H1 (cell line): ENCODE measurements around the gene ZNF385B. TPM values are rescaled to one million over a fixed set of nuclear protein-coding genes. Genes with fewer than 3 reads are reported as not detected.

ENCODE experiments used
- CEBPB ChIP-seq: IDR thresholded peaks from 2 replicates; pipeline ENCODE4 v1.6.1; 2012; ENCODE audit warnings: low read depth, low read length
- GABPA ChIP-seq: IDR thresholded peaks from 2 replicates; pipeline ENCODE4 v1.6.1; 2011; ENCODE audit warnings: mild to moderate bottlenecking, low read length, moderate library complexity, borderline replicate concordance; ENCODE audit not compliant: insufficient read depth
- KDM4A ChIP-seq: IDR thresholded peaks from one replicate; pipeline ENCODE4 v1.7.1; 2012; ENCODE audit warnings: low read depth, mild to moderate bottlenecking, moderate library complexity, low read length, inconsistent platforms; ENCODE audit not compliant: severe bottlenecking
- KDM5A ChIP-seq: fragments of 200-600 bp; IDR thresholded peaks from 2 replicates; pipeline ENCODE4 v1.7.1; 2012; ENCODE audit warnings: mild to moderate bottlenecking, low read length, inconsistent platforms, mixed read lengths
- RAD21 ChIP-seq, 2 experiments: IDR thresholded peaks in 1 of 2; conservative IDR thresholded peaks in 1 of 2; 2 replicates each; pipeline ENCODE4 v1.6.1; 2011; ENCODE audit warnings: low read depth in 2 of 2, low read length in 2 of 2, improper control_type of control experiment in 1 of 2, inconsistent platforms in 1 of 2, mild to moderate bottlenecking in 1 of 2, moderate library complexity in 1 of 2
- SAP30 ChIP-seq: fragments of 300-600 bp; sonication (generic); IDR thresholded peaks from 2 replicates; pipeline ENCODE4 v1.7.1; 2012; ENCODE audit warnings: low read length, moderate library complexity, mild to moderate bottlenecking, inconsistent platforms; ENCODE audit not compliant: insufficient read depth, insufficient replicate concordance
- SIRT6 ChIP-seq: IDR thresholded peaks from one replicate; pipeline ENCODE4 v1.7.1; 2012; ENCODE audit warnings: low read length, inconsistent platforms
- SP1 ChIP-seq: IDR thresholded peaks from 2 replicates; pipeline ENCODE4 v1.6.1; 2011; ENCODE audit warnings: low read depth, low read length
- polyA plus RNA-seq, 7 experiments: library from polyadenylated mRNA; depleted of rRNA in 3 of 7; stranded (reverse) in 5 of 7; unstranded in 2 of 7; fragments of >200 nt in 5 of 7; fragments of 200-250 nt in 2 of 7; gene quantifications; 1 replicate in 5 of 7; 2 replicates in 1 of 7; 4 replicates in 1 of 7; pipeline versions ENCODE4 v1.2.1 to v1.2.3, GENCODE V29; 2011 to 2013; ENCODE audit warnings: missing spikeins in 2 of 7, mixed read lengths in 2 of 7
- total RNA-seq: library from RNA; stranded (reverse); fragmentation: NEBNext Ultra II Directional; extraction: Animal tissue kit (Norgen Biotek cat#: 25700); gene quantifications from 2 replicates; pipeline ENCODE4 v1.2.1, GENCODE V29; 2021
- TF ChIP-seq, protein P1 (sequence below): fragments of 300-600 bp; sonication (generic); IDR thresholded peaks from 2 replicates; pipeline ENCODE4 v1.7.1; 2012; ENCODE audit warnings: low read length, moderate library complexity, mild to moderate bottlenecking, inconsistent platforms; ENCODE audit not compliant: insufficient replicate concordance
- TF ChIP-seq, protein P2 (sequence below): IDR thresholded peaks from 2 replicates; pipeline ENCODE4 v1.6.1; 2012; ENCODE audit warnings: low read length, inconsistent platforms

ZNF385B gene
- total and polyA plus RNA-seq, 2 of the 8 experiments (the other 6 are each of a cell fraction or from before 2014, with no cell fraction given) = 1.1 to 3.7 TPM

DNA sequence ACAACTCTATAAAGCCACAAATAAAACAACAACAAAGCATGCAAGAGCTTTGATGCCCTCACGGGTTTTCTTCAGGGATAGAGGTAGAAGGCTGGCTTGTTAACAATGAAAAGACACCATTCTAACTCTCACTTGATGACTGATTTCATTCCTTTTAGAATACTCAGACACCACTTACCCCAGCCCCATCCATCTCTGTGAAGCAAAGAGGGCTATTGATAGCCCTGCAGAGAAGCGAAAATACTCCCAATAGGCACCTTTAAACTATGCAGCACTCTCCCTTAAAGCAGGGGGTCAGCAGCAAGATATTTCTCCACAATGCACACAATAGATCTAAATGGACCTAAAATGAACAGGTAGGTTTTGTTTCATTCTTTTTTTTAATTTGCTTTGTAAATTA, 35.1 kb downstream of the ZNF385B start (continued):
- TF ChIP-seq, protein P1, sequence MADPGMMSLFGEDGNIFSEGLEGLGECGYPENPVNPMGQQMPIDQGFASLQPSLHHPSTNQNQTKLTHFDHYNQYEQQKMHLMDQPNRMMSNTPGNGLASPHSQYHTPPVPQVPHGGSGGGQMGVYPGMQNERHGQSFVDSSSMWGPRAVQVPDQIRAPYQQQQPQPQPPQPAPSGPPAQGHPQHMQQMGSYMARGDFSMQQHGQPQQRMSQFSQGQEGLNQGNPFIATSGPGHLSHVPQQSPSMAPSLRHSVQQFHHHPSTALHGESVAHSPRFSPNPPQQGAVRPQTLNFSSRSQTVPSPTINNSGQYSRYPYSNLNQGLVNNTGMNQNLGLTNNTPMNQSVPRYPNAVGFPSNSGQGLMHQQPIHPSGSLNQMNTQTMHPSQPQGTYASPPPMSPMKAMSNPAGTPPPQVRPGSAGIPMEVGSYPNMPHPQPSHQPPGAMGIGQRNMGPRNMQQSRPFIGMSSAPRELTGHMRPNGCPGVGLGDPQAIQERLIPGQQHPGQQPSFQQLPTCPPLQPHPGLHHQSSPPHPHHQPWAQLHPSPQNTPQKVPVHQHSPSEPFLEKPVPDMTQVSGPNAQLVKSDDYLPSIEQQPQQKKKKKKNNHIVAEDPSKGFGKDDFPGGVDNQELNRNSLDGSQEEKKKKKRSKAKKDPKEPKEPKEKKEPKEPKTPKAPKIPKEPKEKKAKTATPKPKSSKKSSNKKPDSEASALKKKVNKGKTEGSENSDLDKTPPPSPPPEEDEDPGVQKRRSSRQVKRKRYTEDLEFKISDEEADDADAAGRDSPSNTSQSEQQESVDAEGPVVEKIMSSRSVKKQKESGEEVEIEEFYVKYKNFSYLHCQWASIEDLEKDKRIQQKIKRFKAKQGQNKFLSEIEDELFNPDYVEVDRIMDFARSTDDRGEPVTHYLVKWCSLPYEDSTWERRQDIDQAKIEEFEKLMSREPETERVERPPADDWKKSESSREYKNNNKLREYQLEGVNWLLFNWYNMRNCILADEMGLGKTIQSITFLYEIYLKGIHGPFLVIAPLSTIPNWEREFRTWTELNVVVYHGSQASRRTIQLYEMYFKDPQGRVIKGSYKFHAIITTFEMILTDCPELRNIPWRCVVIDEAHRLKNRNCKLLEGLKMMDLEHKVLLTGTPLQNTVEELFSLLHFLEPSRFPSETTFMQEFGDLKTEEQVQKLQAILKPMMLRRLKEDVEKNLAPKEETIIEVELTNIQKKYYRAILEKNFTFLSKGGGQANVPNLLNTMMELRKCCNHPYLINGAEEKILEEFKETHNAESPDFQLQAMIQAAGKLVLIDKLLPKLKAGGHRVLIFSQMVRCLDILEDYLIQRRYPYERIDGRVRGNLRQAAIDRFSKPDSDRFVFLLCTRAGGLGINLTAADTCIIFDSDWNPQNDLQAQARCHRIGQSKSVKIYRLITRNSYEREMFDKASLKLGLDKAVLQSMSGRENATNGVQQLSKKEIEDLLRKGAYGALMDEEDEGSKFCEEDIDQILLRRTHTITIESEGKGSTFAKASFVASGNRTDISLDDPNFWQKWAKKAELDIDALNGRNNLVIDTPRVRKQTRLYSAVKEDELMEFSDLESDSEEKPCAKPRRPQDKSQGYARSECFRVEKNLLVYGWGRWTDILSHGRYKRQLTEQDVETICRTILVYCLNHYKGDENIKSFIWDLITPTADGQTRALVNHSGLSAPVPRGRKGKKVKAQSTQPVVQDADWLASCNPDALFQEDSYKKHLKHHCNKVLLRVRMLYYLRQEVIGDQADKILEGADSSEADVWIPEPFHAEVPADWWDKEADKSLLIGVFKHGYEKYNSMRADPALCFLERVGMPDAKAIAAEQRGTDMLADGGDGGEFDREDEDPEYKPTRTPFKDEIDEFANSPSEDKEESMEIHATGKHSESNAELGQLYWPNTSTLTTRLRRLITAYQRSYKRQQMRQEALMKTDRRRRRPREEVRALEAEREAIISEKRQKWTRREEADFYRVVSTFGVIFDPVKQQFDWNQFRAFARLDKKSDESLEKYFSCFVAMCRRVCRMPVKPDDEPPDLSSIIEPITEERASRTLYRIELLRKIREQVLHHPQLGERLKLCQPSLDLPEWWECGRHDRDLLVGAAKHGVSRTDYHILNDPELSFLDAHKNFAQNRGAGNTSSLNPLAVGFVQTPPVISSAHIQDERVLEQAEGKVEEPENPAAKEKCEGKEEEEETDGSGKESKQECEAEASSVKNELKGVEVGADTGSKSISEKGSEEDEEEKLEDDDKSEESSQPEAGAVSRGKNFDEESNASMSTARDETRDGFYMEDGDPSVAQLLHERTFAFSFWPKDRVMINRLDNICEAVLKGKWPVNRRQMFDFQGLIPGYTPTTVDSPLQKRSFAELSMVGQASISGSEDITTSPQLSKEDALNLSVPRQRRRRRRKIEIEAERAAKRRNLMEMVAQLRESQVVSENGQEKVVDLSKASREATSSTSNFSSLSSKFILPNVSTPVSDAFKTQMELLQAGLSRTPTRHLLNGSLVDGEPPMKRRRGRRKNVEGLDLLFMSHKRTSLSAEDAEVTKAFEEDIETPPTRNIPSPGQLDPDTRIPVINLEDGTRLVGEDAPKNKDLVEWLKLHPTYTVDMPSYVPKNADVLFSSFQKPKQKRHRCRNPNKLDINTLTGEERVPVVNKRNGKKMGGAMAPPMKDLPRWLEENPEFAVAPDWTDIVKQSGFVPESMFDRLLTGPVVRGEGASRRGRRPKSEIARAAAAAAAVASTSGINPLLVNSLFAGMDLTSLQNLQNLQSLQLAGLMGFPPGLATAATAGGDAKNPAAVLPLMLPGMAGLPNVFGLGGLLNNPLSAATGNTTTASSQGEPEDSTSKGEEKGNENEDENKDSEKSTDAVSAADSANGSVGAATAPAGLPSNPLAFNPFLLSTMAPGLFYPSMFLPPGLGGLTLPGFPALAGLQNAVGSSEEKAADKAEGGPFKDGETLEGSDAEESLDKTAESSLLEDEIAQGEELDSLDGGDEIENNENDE = no peak
- TF ChIP-seq KDM5A (no peak), SIRT6 (no peak), CEBPB (no peak), KDM4A (no peak), GABPA (no peak), SP1 (no peak), SAP30 (no peak), RAD21 (IDR thresholded peaks at IDR 0.05 in 1 of 2, conservative IDR thresholded peaks at IDR 0.05 in 1 of 2; ENCODE audit: low read depth in 2 of 2, low read length in 2 of 2) (no peak)
- TF ChIP-seq, protein P2, sequence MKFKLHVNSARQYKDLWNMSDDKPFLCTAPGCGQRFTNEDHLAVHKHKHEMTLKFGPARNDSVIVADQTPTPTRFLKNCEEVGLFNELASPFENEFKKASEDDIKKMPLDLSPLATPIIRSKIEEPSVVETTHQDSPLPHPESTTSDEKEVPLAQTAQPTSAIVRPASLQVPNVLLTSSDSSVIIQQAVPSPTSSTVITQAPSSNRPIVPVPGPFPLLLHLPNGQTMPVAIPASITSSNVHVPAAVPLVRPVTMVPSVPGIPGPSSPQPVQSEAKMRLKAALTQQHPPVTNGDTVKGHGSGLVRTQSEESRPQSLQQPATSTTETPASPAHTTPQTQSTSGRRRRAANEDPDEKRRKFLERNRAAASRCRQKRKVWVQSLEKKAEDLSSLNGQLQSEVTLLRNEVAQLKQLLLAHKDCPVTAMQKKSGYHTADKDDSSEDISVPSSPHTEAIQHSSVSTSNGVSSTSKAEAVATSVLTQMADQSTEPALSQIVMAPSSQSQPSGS = no peak
